ENCODE data around the gene GDPD5. TPM values are rescaled to one million over a fixed set of nuclear protein-coding genes. Genes with fewer than 3 reads are reported as not detected.

GDPD5 gene
- polyA plus RNA-seq, 6 donors from 2014 or later = 0.62 to 8.2 (median 2.2) TPM; not detected in 1

GRCh38 chr11:75498556-75499255, 27.0 kb downstream of the GDPD5 start:
- DNase-seq (no peak), ATAC-seq (ENCODE audit: low read depth in 2 of 2) (no peak)
- Mint-ChIP-seq H3K4me3 (no peak overlapping the region), H3K9me3 (no peaks in the 10 kb centered on the region), H3K27ac (no peak overlapping the region), H3K27me3 (peaks cover 0 to 11% (median 9%) of the 10 kb centered on the region in 3 donors), H3K4me1 (peaks cover 0 to 9% (median 6%) of the 10 kb centered on the region in 3 donors), H3K36me3 (peaks cover 0 to 4% of the 10 kb centered on the region in 2 donors)

GRCh38 chr11:75497788-75498409, 27.8 kb downstream of the GDPD5 start:
- H3K36me3 Mint-ChIP-seq = peaks cover 0 to 4% of the 10 kb centered on the region in 2 donors
- ATAC-seq (ENCODE audit: low read depth in 2 of 2) (no peak), DNase-seq (no peak)
- H3K9me3 Mint-ChIP-seq = no peaks in the 10 kb centered on the region
- H3K4me3 Mint-ChIP-seq = no peak overlapping the region
- H3K27me3 Mint-ChIP-seq = peaks cover 0 to 11% (median 9%) of the 10 kb centered on the region in 3 donors
- peaks cover 0 to 12% (median 6%) of the 10 kb centered on the region in 3 donors for H3K4me1 Mint-ChIP-seq
- no peak overlapping the region for H3K27ac Mint-ChIP-seq

- no peak for ATAC-seq (ENCODE audit: low read depth in 2 of 2)
- no peak overlapping the region for H3K27ac Mint-ChIP-seq
- H3K9me3 Mint-ChIP-seq = no peaks in the 10 kb centered on the region
- peaks cover 6 to 26% (median 10%) of the 10 kb centered on the region in 3 donors for H3K4me1 Mint-ChIP-seq
- no peak overlapping the region for H3K4me3 Mint-ChIP-seq
- peaks cover 0 to 11% (median 9%) of the 10 kb centered on the region in 3 donors for H3K27me3 Mint-ChIP-seq
- no peak for DNase-seq
- H3K36me3 Mint-ChIP-seq = no peaks in the 10 kb centered on the region
Measured at GRCh38 chr11:75496305-75496752, 29.4 kb downstream of the GDPD5 start.

- H3K36me3 Mint-ChIP-seq = no peaks in the 10 kb centered on the region
- H3K9me3 Mint-ChIP-seq = no peaks in the 10 kb centered on the region
- ATAC-seq (ENCODE audit: low read depth in 2 of 2) (no peak), DNase-seq (no peak)
- H3K4me3 Mint-ChIP-seq = no peak overlapping the region
- peaks cover 6 to 27% (median 10%) of the 10 kb centered on the region in 3 donors for H3K4me1 Mint-ChIP-seq
- H3K27me3 Mint-ChIP-seq = peaks cover 0 to 10% (median 9%) of the 10 kb centered on the region in 3 donors
- H3K27ac Mint-ChIP-seq = peak overlapping the region in 1 of 6 donors; percentile 71
Measured at GRCh38 chr11:75495749-75496304, 29.9 kb downstream of the GDPD5 start.

GRCh38 chr11:75493626-75494025, 32.1 kb downstream of the GDPD5 start:
- peak overlapping the region in 1 of 8 donors; percentile 27 for H3K4me3 Mint-ChIP-seq
- H3K27me3 Mint-ChIP-seq = no peaks in the 10 kb centered on the region
- peak overlapping the region in 2 of 6 donors; percentile 12 to 63 for H3K27ac Mint-ChIP-seq
- DNase-seq (no peak), ATAC-seq (ENCODE audit: low read depth in 2 of 2) (no peak)
- no peaks in the 10 kb centered on the region for H3K9me3 Mint-ChIP-seq
- H3K4me1 Mint-ChIP-seq = peaks cover 4 to 21% (median 6%) of the 10 kb centered on the region in 3 donors
- no peaks in the 10 kb centered on the region for H3K36me3 Mint-ChIP-seq

- peak overlapping the region in 2 of 6 donors; percentile 54 to 59 for H3K27ac Mint-ChIP-seq
- DNase-seq = peak; percentile 8
- peaks cover 4 to 18% (median 6%) of the 10 kb centered on the region in 3 donors for H3K4me1 Mint-ChIP-seq
- no peaks in the 10 kb centered on the region for H3K27me3 Mint-ChIP-seq
- no peaks in the 10 kb centered on the region for H3K9me3 Mint-ChIP-seq
- ATAC-seq (ENCODE audit: low read depth in 2 of 2) = peak; percentile 94 to 95
- peak overlapping the region in 4 of 8 donors; percentile 8 to 69 (median 22) for H3K4me3 Mint-ChIP-seq
- no peaks in the 10 kb centered on the region for H3K36me3 Mint-ChIP-seq
Measured at GRCh38 chr11:75492181-75492820, 33.4 kb downstream of the GDPD5 start.

- DNase-seq = no peak
- ATAC-seq (ENCODE audit: low read depth in 2 of 2) = no peak
- H3K4me3 Mint-ChIP-seq = peak overlapping the region in 2 of 8 donors; percentile 2 to 30
- peaks cover 4 to 18% (median 6%) of the 10 kb centered on the region in 3 donors for H3K4me1 Mint-ChIP-seq
- no peak overlapping the region for H3K27ac Mint-ChIP-seq
- H3K9me3 Mint-ChIP-seq = no peaks in the 10 kb centered on the region
- no peaks in the 10 kb centered on the region for H3K27me3 Mint-ChIP-seq
- H3K36me3 Mint-ChIP-seq = no peaks in the 10 kb centered on the region
Measured at GRCh38 chr11:75491465-75491864, 34.3 kb downstream of the GDPD5 start.

- Mint-ChIP-seq H3K9me3 (no peaks in the 10 kb centered on the region), H3K4me3 (peak overlapping the region in 1 of 8 donors; percentile 33), H3K4me1 (peaks cover 4 to 18% (median 6%) of the 10 kb centered on the region in 3 donors), H3K36me3 (no peaks in the 10 kb centered on the region), H3K27me3 (no peaks in the 10 kb centered on the region), H3K27ac (peak overlapping the region in 1 of 6 donors; percentile 91)
- ATAC-seq (ENCODE audit: low read depth in 2 of 2) = no peak
- no peak for DNase-seq
Measured at GRCh38 chr11:75490221-75491181, 35.2 kb downstream of the GDPD5 start.

GRCh38 chr11:75487365-75487764, 38.4 kb downstream of the GDPD5 start:
- peaks cover 5 to 10% (median 6%) of the 10 kb centered on the region in 3 donors for H3K4me1 Mint-ChIP-seq
- ATAC-seq (ENCODE audit: low read depth in 2 of 2) = no peak
- H3K27me3 Mint-ChIP-seq = peaks cover 0 to 13% (median 0%) of the 10 kb centered on the region in 3 donors
- no peaks in the 10 kb centered on the region for H3K9me3 Mint-ChIP-seq
- no peak for DNase-seq
- no peaks in the 10 kb centered on the region for H3K36me3 Mint-ChIP-seq
- H3K4me3 Mint-ChIP-seq = no peak overlapping the region
- no peak overlapping the region for H3K27ac Mint-ChIP-seq

- ATAC-seq (ENCODE audit: low read depth in 2 of 2) = no peak
- peak overlapping the region in 1 of 6 donors; percentile 70 for H3K27ac Mint-ChIP-seq
Measured at GRCh38 chr11:75485742-75486141, 40.0 kb downstream of the GDPD5 start.

GRCh38 chr11:75482931-75483469, 42.7 kb downstream of the GDPD5 start:
- H3K36me3 Mint-ChIP-seq = no peaks in the 10 kb centered on the region
- peaks cover 0 to 15% (median 0%) of the 10 kb centered on the region in 3 donors for H3K27me3 Mint-ChIP-seq
- no peak overlapping the region for H3K4me3 Mint-ChIP-seq
- no peak overlapping the region for H3K27ac Mint-ChIP-seq
- no peak for ATAC-seq (ENCODE audit: low read depth in 2 of 2)
- DNase-seq = no peak
- no peaks in the 10 kb centered on the region for H3K9me3 Mint-ChIP-seq
- H3K4me1 Mint-ChIP-seq = peaks cover 0 to 7% (median 0%) of the 10 kb centered on the region in 3 donors

More at GRCh38 chr11:75485742-75486141, 40.0 kb downstream of the GDPD5 start:
- Mint-ChIP-seq H3K4me1 (peaks cover 0 to 4% (median 0%) of the 10 kb centered on the region in 3 donors), H3K27me3 (peaks cover 0 to 15% (median 0%) of the 10 kb centered on the region in 3 donors), H3K4me3 (no peak overlapping the region), H3K9me3 (no peaks in the 10 kb centered on the region), H3K36me3 (no peaks in the 10 kb centered on the region)
- no peak for DNase-seq

- DNase-seq (no peak), ATAC-seq (ENCODE audit: low read depth in 2 of 2) (no peak)
- H3K4me1 Mint-ChIP-seq = peaks cover 0 to 7% (median 0%) of the 10 kb centered on the region in 3 donors
- peaks cover 0 to 15% (median 0%) of the 10 kb centered on the region in 3 donors for H3K27me3 Mint-ChIP-seq
- H3K27ac Mint-ChIP-seq = no peak overlapping the region
- H3K9me3 Mint-ChIP-seq = no peaks in the 10 kb centered on the region
- peak overlapping the region in 1 of 8 donors; percentile 70 for H3K4me3 Mint-ChIP-seq
- no peaks in the 10 kb centered on the region for H3K36me3 Mint-ChIP-seq
Measured at GRCh38 chr11:75481922-75482606, 43.7 kb downstream of the GDPD5 start.
